EH (cell line): ENCODE results near the gene DIPK2A.

Source experiments
- DNase-seq: peaks from one replicate; pipeline ENCODE4 v3.0.0-alpha.2; 2015; ENCODE audit warnings: low read depth

Gene DIPK2A

DNA sequence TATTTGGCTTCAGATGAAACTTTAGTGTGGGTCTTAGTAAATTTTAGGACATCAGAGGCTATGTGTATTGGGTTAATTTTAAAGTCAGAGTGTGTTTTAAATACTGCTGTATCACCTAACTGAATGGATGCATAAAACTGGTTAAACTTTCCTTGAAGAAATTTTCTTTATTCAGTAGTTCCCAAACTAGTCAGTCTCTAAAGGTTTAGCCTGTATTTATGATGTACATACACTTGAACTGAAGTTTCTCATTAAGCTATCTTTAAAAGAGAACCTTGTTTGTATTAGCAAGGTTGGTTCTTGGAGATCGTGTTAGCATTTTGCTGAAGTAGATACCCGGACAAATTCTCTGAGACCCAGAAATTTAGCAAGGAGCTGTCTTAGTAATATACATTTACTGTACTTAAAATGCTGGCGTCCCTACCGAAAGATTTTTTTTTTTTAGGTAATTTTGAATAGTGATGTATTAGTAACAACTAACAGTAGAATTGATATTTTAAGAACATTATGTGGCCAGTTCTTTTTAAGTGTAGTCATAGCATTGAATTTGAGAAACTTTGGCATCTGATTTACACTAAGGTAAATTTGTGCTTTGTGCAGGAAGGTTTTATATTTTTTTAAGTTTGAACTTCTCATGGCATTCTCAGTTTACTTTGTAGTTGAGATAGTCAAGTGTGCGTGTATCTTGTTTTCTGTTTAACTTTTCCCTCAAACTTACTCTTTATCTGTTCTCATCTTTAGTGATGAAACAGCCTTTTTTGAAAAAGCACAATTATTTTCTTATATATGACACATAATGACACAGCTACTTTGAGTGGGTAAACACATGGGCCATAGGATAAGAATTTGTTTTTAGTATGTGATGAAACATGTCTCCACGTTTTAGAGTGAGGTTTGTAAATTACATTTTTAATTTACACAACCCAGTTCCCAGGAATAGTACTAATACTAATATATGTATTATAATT is 2.9 kb downstream of the DIPK2A start:
- peak; percentile 33 for DNase-seq

DNA sequence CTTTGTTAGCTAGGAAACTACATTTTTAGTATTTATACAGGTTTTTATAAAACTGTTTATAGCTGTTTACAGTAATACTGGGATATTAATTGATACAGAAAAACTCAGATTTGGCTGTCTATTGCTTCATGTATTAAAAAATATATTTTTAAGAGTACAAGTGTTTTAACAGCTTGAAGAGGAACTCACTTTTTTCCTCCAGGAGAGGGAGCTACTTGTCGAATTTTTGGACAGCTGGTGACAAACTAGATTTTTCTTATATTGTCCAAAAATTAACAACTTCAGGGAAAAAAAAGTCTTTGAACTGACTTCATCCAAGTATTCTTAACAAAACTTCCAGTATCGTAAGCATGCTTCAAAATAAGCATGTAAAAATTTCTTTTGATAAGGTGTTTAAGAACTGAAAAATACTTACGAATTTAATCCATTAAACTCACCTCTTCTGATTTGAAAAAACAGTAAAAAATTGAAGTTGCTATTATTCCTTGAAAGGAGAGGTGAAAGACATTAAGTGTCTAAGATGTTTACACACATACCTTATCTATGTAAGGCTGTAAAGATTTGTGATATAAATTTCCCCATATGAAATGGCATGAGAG is 4.0 kb downstream of the DIPK2A start:
- DNase-seq: peak; percentile 61

DNA sequence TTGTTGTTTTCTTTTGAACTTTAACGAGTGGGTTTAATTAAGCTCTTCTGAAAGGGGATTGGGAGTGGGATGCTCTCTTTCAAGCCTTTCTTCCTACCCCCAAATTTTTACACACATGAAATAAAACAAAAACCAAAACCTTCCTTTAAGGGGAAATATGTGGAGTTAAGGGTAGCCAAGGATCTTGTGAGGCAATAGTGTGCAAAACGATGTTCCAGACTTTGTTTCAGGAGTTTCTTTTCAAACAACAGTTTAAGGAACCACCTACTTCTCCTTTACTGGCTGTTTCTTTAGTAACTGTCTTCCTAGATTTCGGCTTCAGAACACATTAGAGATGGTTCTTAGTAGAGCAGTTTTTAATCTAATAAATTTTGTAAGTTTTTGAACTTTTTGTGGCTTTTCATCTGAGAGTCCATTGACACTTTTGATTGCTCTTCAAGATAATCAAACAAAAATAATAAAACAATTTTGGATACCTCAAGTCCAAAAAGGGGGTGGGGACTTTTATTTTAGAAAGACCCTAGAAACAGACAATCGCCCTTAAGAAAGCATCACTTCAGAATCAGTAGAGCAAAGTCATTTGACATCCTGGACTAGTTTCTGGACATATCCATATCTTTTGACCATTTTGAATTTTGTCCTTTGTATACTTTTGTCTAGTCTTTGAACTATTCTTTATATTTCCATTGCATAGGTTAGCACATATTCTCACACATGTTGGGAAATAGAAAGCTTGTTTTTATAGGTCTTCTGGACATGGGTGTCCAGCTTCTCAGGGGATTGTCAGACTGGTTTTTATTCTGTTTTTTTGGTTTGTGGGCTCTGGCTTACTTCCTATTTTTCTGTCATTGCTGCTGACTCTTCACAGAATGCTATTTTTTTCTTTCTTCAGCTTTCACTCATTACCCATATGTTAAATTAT is 6.0 kb downstream of the DIPK2A start:
- peak; percentile 36 for DNase-seq

DNA sequence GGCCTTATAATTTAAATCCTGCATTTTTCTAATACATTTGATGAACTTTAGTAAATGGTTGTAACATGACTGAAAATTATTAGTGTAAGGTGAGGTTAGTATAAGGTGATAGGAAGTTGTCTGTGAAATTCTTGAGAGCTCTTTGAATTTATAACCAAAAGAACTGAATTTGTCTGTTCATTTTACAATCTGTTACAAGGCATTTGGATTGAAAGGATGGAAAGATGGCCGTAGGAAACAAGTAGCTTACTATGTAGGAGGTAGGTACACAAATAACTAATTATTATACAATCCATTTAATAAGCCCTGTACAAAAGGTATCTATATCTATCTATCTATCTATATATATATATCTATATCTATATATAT is 6.6 kb downstream of the DIPK2A start:
- DNase-seq: no peak

DNA sequence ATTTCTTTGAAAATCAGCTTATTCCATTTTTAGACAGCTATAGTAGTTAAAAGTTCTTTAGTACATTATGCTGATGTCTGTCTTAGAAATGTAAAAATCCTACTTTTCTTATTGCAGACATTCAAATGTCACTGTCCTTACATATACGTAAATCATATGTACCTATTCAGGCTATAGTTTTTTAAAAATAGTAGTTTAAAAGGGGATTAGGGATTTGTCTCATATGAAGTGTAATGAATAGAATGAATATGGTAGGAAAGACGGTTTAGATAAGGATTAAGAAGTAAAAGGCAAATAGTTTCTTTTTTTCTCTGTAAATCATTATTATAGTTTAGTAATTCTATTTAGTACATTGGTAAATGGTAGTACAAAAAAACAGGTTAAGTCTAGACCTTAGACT is 7.4 kb downstream of the DIPK2A start:
- no peak for DNase-seq

DNA sequence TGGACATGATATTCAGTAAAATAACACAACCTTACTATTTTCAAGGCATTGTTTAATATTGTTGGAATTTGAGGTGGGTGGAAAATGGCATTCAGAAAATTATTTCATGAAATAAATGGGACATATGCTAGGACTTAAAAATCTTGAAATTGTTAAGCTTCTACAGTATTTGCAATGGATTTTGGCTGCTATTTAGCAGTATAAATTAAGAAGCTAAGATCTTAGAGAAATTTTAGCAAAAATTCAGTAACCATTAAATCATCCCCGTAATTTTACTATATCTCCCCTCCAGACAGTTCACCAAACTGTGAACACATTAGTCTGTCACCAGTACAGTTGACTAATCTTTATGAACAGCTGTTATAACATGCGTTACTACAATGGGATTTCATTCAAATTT is 8.2 kb downstream of the DIPK2A start:
- no peak for DNase-seq

DNA sequence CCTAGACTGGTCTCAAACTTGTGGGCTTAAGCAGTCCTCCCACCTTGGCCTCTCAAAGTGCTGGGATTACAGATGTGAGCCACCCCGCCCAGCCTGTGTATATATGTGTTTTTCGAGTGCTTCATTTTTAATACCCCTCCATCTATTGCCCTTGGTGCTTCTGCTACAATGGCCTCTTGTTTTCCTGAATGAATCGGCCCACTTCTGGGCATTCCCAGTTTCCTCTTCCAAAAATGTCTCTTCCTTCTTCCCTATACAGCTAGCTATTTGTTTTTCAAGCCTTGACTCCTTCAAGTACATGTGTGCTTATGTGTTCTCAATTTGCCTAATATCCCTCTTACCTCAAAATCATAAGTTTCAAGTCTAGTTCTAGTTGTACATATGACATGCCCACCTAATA is 16.7 kb downstream of the DIPK2A start:
- DNase-seq: no peak

DNA sequence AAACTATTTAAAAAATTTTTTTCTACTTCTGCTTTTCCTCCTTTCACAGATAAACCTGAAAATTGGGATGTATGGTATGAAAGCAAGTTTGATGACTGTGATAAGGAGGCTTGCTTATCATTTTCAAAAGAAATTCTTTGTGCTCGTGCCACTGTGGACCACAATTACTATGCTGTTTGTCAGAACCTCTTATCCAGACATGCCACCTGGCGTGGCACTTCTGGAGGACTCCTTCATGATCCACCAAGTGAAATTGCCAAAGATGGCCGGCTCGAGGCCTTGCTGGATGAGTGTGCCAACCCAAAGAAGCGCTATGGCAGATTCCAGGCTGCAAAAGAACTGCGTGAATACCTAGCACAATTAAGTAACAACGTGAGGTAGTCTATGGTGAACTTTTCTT is 17.8 kb downstream of the DIPK2A start:
- no peak for DNase-seq

DNA sequence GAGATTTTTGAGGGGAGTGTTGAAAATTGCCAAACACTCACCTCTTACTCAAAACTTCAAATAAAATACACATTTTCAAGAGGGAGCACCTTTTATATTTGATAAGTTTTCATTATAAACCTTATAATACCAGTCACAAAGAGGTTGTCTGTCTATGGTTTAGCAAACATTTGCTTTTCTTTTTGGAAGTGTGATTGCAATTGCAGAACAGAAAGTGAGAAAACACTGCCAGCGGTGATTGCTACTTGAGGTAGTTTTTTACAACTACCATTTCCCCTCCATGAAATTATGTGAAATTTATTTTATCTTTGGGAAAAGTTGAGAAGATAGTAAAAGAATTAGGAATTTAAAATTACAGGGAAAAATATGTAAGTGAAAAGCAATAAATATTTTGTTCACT is 20.1 kb downstream of the DIPK2A start:
- no peak for DNase-seq

DNA sequence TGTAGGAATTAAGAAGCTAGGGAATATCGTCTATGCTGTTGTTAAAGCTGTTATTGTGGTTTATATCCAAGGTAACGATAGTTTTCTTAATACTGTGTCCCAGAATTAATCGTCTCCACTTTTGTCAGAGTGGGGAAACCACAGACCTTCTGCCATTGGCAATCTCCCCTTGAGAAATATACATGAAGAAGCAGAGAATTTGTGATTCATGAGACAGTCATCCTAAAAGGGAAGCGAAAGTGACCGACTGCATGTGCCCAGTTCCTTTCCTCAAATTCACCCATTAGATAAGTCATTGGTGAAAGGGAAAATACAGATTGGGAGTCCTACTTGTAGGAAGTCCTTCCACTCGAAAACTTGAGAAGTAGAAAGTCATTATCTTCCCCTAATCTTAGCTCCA is 26.6 kb downstream of the DIPK2A start:
- peak; percentile 83 for DNase-seq

DNA sequence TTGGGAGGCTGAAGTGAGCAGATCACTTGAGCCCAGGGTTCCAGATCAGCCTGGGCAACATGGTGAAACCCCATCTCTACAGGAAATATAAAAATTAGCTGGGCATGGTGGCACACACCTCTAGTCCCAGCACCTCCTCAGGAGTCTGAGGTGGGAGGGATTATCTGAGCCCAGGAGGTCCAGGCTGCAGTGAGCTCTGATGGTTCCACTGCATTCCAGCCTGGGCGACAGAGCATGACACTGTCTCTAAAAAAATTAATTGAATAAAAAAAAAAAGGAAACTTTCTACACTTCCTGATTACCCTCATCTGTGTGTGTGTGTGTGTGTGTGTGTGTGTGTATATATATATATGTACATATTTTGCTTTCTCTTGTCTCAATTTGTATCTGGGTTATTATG is 31.4 kb downstream of the DIPK2A start:
- DNase-seq: no peak

DNA sequence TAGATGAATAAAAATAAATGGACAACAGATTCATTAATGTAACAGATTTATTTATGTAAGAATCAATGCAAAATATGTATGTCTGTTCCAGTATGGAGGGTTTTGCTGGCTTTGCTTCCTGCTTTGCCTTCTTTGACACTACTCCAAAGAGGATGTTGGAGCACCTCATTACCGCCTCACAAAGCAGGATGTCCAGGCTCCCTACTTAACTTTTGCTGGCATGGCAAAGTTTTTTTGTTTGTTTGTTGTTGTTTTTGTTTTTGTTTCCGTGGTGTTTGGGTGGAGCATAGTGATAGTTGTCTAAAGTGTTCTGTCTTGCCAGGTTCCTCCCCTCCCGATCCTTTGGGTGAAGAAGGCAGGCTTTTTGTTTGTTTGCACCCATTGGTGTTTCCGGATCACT is 38.7 kb downstream of the DIPK2A start:
- peak; percentile 10 for DNase-seq

DNA sequence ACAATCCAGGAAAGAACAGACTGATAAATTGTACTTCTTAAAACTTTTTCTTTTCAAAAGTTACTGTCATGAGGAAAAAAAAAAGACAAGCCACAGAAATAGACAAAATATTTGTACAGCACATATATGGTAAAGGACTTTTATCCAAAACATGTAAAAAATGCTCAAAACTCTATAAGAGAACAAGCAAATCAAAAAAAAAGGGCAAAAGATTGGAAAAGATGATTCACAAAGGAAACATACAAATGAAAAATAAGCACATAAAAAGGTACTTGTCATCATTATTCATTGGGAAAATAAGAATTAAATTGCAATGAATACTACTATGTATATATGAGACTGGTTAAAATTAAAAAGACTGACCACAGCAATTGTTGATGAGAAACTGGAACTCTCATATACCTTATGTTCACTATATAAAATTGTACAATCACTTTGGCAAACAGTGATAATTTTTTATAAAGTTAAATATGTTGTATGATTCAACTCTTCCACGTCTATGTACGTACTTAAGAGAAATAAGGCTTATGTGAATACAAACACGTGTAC is 39.7 kb downstream of the DIPK2A start:
- DNase-seq: peak; percentile 66

DNA sequence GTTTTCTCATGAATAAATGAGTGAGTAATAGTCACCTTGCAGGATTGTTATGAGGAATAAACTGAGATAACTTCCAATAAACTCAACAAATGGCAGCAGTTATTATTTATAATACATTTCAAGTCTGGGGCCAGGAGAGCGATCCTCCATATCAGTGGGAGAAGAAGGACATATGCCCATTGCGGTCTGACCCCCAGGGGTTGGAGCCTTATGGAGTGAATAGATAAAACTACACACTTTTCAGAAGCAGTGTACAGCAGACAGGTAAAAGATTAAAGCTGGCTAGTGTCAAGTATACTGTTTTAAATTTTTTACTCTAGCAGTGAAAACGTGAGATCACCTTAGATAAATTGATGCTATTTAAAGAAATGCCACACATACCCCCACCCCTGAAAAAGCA is 43.5 kb downstream of the DIPK2A start:
- no peak for DNase-seq

DNA sequence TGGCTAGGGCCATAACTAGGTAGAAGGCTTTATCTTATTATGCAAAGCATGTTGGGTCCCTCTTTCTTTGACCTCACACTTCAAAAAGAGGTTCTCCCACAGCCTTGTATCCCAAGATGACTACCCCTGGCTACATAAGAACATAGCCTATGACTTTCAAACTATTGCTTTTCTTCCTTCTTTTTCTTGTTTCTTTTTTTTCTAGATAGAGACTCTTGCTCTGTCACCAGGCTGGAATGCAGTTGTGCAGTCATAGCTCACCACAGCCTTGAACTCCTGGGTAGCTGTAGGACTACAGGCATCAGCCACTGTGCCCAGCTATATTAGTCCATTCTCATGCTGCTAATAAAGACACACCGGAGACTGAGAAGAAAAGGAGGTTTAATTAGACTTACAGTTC is 47.2 kb downstream of the DIPK2A start:
- peak; percentile 91 for DNase-seq
